Measurements from ENCODE around the gene CAPN15. TPM values are rescaled to one million over a fixed set of nuclear protein-coding genes. Genes with fewer than 3 reads are reported as not detected.

Gene CAPN15
- total RNA-seq, 4 donors from 2014 or later = 24.9 to 44.7 (median 43.3) TPM

DNA sequence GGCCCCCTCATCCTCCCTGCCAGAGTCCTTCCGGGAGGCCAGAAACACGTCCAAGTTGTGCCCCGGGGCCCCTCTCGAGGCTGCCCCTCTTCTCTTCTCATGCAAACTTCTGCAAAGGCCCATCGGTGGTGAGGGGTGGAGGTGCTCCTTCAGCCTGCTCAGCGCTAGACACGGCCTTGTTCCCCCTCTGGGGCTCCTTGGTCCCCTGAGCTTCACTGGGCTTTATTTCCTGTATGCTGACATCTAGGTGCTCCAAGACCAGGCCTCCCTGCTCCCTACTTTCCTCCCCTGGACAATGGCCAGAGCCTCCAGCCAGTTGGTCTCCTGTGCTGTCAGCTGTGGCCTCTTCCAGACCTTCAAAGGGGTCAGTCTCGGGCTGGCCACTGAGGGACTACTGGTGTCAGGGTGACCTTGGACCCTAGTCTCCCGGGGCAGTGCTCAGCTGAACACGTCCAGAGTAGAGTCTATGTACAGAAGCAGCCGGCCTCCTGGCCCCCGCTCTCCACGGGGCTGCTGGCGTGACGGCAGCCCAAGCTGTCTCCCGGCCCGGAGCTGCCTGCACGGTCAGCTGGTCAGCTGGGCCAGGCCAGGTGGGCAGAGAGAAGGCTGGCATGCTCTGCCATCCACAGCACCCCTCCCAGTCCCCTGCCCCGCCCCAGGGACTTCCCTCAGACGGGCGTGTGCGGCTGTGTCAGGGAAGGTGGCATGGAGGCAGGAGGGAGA lies 30.9 kb downstream of the CAPN15 start:
- H3K9me3 ChIP-seq = no peaks in the 10 kb centered on the region
- H3K36me3 ChIP-seq = peaks cover 0 to 8% (median 8%) of the 10 kb centered on the region in 4 donors
- peaks cover 0 to 60% (median 17%) of the 10 kb centered on the region in 4 donors for H3K27me3 ChIP-seq
- H3K4me1 ChIP-seq = peaks cover 4 to 21% (median 14%) of the 10 kb centered on the region in 4 donors
- TF ChIP-seq POLR2AphosphoS5 (IDR thresholded peaks at IDR 0.05) (no peak), EP300 (IDR thresholded peaks at IDR 0.05) (no peak)
- TF ChIP-seq, protein P1, sequence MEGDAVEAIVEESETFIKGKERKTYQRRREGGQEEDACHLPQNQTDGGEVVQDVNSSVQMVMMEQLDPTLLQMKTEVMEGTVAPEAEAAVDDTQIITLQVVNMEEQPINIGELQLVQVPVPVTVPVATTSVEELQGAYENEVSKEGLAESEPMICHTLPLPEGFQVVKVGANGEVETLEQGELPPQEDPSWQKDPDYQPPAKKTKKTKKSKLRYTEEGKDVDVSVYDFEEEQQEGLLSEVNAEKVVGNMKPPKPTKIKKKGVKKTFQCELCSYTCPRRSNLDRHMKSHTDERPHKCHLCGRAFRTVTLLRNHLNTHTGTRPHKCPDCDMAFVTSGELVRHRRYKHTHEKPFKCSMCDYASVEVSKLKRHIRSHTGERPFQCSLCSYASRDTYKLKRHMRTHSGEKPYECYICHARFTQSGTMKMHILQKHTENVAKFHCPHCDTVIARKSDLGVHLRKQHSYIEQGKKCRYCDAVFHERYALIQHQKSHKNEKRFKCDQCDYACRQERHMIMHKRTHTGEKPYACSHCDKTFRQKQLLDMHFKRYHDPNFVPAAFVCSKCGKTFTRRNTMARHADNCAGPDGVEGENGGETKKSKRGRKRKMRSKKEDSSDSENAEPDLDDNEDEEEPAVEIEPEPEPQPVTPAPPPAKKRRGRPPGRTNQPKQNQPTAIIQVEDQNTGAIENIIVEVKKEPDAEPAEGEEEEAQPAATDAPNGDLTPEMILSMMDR (IDR thresholded peaks at IDR 0.05) = no peak
- no peak overlapping the region for H3K4me3 ChIP-seq
- no peak for DNase-seq (ENCODE audit: extremely low spot score)
- 70% methylated on average over 18 of the region's 22 CpGs for WGBS
- no peak overlapping the region for H3K27ac ChIP-seq (replicated peaks in 1 of 4)
- intact Hi-C loops (cut with DNase I) = no loop called here

DNA sequence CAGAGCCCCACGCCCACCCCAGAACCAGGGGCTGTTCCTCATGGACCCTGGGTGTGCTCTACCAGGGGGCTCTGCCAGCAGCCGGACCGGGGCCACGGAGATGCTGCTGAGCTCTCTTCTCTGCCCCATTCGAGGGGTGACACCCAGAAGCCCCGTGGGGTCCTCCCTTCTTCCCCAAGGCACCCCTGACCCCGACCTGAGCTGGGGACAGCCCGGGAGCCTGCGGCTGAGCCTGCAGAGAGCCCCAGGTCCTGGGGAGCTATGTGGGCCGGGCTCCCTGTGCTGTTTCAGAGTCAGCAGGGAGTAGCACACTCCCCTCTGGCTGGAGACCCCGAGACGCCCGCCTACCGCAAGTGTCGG lies 31.5 kb downstream of the CAPN15 start:
- H3K4me1 ChIP-seq = peaks cover 4 to 21% (median 14%) of the 10 kb centered on the region in 4 donors
- no peak for DNase-seq (ENCODE audit: extremely low spot score)
- H3K9me3 ChIP-seq = no peaks in the 10 kb centered on the region
- H3K27me3 ChIP-seq = peaks cover 0 to 65% (median 17%) of the 10 kb centered on the region in 4 donors
- peaks cover 0 to 3% (median 2%) of the 10 kb centered on the region in 4 donors for H3K36me3 ChIP-seq
- TF ChIP-seq POLR2AphosphoS5 (IDR thresholded peaks at IDR 0.05) (no peak), EP300 (IDR thresholded peaks at IDR 0.05) (no peak), POLR2A (IDR thresholded peaks at IDR 0.05; ENCODE audit: low read depth) (no peak)
- TF ChIP-seq, protein P1 (IDR thresholded peaks at IDR 0.05) = no peak
- H3K4me3 ChIP-seq = no peak overlapping the region
- intact Hi-C loops (cut with DNase I) = no loop called here
- WGBS = 60% methylated on average over 1 of the region's 15 CpGs
- H3K27ac ChIP-seq (replicated peaks in 1 of 4) = no peak overlapping the region

DNA sequence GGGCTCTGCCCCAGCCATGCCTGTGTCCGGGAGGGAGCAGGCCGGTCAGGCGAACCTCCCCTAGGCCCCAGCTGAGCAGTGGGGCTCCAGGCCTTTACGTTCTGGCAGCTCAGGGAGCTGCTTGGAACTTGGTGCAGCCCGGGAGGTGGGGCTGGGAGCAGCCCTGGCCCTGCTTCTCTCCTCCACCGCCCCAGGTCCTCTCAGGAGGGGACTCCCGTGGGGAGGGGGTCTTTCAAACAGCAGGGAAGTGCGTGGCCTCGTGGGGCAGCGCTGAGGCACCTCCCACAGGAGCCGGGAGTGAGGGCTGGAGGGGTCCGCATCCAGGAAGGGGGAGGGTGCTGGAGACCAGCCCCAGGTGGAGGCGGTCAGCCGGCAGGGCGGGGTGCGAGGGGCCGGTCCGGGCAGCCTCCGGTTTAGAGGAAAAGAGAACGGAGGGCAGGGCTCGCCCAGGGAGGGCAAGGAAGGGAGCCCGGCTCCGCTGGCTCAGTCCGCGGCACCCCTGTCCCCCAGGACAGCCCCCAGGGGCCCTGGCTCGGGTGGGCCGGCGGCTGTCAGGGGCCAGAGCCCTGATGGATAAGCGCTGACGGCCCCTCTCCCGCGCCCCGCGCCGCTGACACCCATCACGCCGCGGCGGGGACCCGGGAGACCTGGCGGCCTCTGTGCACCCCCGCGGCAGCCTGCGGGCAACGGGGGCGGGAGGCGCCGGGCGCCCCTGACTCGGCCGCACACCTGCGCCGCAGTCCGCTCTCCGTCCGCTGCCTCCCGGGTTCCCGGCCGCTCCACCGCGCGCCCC lies 32.1 kb downstream of the CAPN15 start:
- 19% methylated on average over 15 of the region's 62 CpGs for WGBS
- Histone ChIP-seq H3K4me3 (peak overlapping the region in 1 of 4 donors; percentile 20), H3K9me3 (no peaks in the 10 kb centered on the region), H3K4me1 (peaks cover 4 to 21% (median 14%) of the 10 kb centered on the region in 4 donors), H3K27ac (replicated peaks in 1 of 4) (no peak overlapping the region), H3K36me3 (no peaks in the 10 kb centered on the region), H3K27me3 (peaks cover 0 to 71% (median 17%) of the 10 kb centered on the region in 4 donors)
- no peak for DNase-seq (ENCODE audit: extremely low spot score)
- intact Hi-C loops (cut with DNase I) = no loop called here
- no peak for TF ChIP-seq POLR2AphosphoS5 (IDR thresholded peaks at IDR 0.05)
- TF ChIP-seq POLR2A (IDR thresholded peaks at IDR 0.05; ENCODE audit: low read depth) = no peak

- Histone ChIP-seq H3K9me3 (no peaks in the 10 kb centered on the region), H3K27me3 (peaks cover 0 to 74% (median 17%) of the 10 kb centered on the region in 4 donors), H3K4me3 (peak within 1 kb of the TSS in 2 of 4 donors; percentile 23 to 35), H3K27ac (replicated peaks in 1 of 4) (no peak within 1 kb of the TSS), H3K36me3 (no peaks in the 10 kb centered on the region), H3K4me1 (peaks cover 4 to 27% (median 16%) of the 10 kb centered on the region in 4 donors)
- DNase-seq (ENCODE audit: extremely low spot score) = no peak
- WGBS = 1% methylated on average over 32 of the region's 84 CpGs
- intact Hi-C loops (cut with DNase I) = no loop called here
- TF ChIP-seq POLR2AphosphoS5 (IDR thresholded peaks at IDR 0.05) = no peak
- TF ChIP-seq POLR2A (IDR thresholded peaks at IDR 0.05; ENCODE audit: low read depth) = no peak
- TF ChIP-seq, protein P1 (IDR thresholded peaks at IDR 0.05) = no peak
- no peak for TF ChIP-seq EP300 (IDR thresholded peaks at IDR 0.05)
These were observed 32.7 kb downstream of the CAPN15 start, which contains the start of gene PRR35 for GRCh38 chr16:560204-560700. PRR35 (plus strand) TSS chr16:560394; CDS start chr16:563295, 2,901 bp downstream.

Measured in esophagus muscularis mucosa (tissue), 4 donors.